ENCODE data around the gene ZNF248. TPM values are rescaled to one million over a fixed set of nuclear protein-coding genes. Genes with fewer than 3 reads are reported as not detected.

Gene ZNF248
- total RNA-seq, 1 donor from 2014 or later, result 9.5 TPM

GRCh38 chr10:37760817-37761216, 96.6 kb downstream of the ZNF248 start:
- Mint-ChIP-seq H3K27ac (no peak overlapping the region), H3K36me3 (no peaks in the 10 kb centered on the region), H3K4me1 (ENCODE audit: unreplicated experiment) (no peaks in the 10 kb centered on the region), H3K9me3 (peaks cover 9% of the 10 kb centered on the region), H3K4me3 (no peak overlapping the region), H3K27me3 (no peaks in the 10 kb centered on the region)
- no peak for DNase-seq (ENCODE audit: extremely low spot score, unreplicated experiment)
- no peak for TF ChIP-seq CTCF (conservative IDR thresholded peaks at IDR 0.05)

- H3K36me3 Mint-ChIP-seq, result no peaks in the 10 kb centered on the region
- no peaks in the 10 kb centered on the region for H3K4me1 Mint-ChIP-seq (ENCODE audit: unreplicated experiment)
- TF ChIP-seq CTCF (conservative IDR thresholded peaks at IDR 0.05), result no peak
- H3K9me3 Mint-ChIP-seq, result peaks cover 8% of the 10 kb centered on the region
- DNase-seq (ENCODE audit: extremely low spot score, unreplicated experiment), result no peak
- H3K27ac Mint-ChIP-seq, result no peak overlapping the region
- H3K4me3 Mint-ChIP-seq, result no peak overlapping the region
- H3K27me3 Mint-ChIP-seq, result no peaks in the 10 kb centered on the region
Measured at GRCh38 chr10:37758074-37758473, 99.3 kb downstream of the ZNF248 start.

GRCh38 chr10:37754538-37755323, 102.7 kb downstream of the ZNF248 start:
- peaks cover 8% of the 10 kb centered on the region for H3K9me3 Mint-ChIP-seq
- DNase-seq (ENCODE audit: extremely low spot score, unreplicated experiment), result no peak
- no peaks in the 10 kb centered on the region for H3K27me3 Mint-ChIP-seq
- H3K27ac Mint-ChIP-seq, result no peak overlapping the region
- H3K36me3 Mint-ChIP-seq, result no peaks in the 10 kb centered on the region
- H3K4me3 Mint-ChIP-seq, result no peak overlapping the region
- H3K4me1 Mint-ChIP-seq (ENCODE audit: unreplicated experiment), result no peaks in the 10 kb centered on the region
- TF ChIP-seq CTCF (conservative IDR thresholded peaks at IDR 0.05), result no peak

GRCh38 chr10:37752334-37752875, 105.0 kb downstream of the ZNF248 start:
- no peaks in the 10 kb centered on the region for H3K36me3 Mint-ChIP-seq
- H3K9me3 Mint-ChIP-seq, result peaks cover 11% of the 10 kb centered on the region
- H3K4me3 Mint-ChIP-seq, result no peak overlapping the region
- no peak for DNase-seq (ENCODE audit: extremely low spot score, unreplicated experiment)
- H3K4me1 Mint-ChIP-seq (ENCODE audit: unreplicated experiment), result no peaks in the 10 kb centered on the region
- TF ChIP-seq CTCF (conservative IDR thresholded peaks at IDR 0.05), result no peak
- H3K27ac Mint-ChIP-seq, result no peak overlapping the region
- H3K27me3 Mint-ChIP-seq, result no peaks in the 10 kb centered on the region

- DNase-seq (ENCODE audit: extremely low spot score, unreplicated experiment), result no peak
- peaks cover 15% of the 10 kb centered on the region for H3K9me3 Mint-ChIP-seq
- H3K4me3 Mint-ChIP-seq, result no peak overlapping the region
- no peak overlapping the region for H3K27ac Mint-ChIP-seq
- no peaks in the 10 kb centered on the region for H3K27me3 Mint-ChIP-seq
- H3K36me3 Mint-ChIP-seq, result no peaks in the 10 kb centered on the region
- no peak for TF ChIP-seq CTCF (conservative IDR thresholded peaks at IDR 0.05)
- no peaks in the 10 kb centered on the region for H3K4me1 Mint-ChIP-seq (ENCODE audit: unreplicated experiment)
Measured at GRCh38 chr10:37748170-37748569, 109.2 kb downstream of the ZNF248 start.

All from type B pancreatic cell (in vitro differentiated cells).